MM.1S (cell line): ENCODE measurements around the gene PARD3.

Experiments used
- DNase-seq: peaks from one replicate; pipeline ENCODE4 v3.0.0-alpha.2; 2015
- H2AFZ ChIP-seq: fragments of 300-600 bp; sonication (generic); 2 replicates; pipeline ENCODE4 v1.6.0; 2016; ENCODE audit warnings: antibody characterized with exemption, low read length
- H3F3A ChIP-seq: fragments of 300-600 bp; sonication (generic); 2 replicates; pipeline ENCODE4 v1.6.1; 2016; ENCODE audit warnings: mild to moderate bottlenecking, antibody characterized with exemption, low read length, moderate library complexity, mixed read lengths; ENCODE audit not compliant: insufficient read depth
- H3K27ac ChIP-seq: fragments of 300-600 bp; sonication (generic); 2 replicates; pipeline ENCODE4 v1.5.1; 2016; ENCODE audit warnings: mild to moderate bottlenecking, low read length
- H3K27me3 ChIP-seq: fragments of 300-600 bp; sonication (generic); replicated peaks from 2 replicates; pipeline ENCODE4 v1.6.0; 2016; ENCODE audit warnings: low read length; ENCODE audit not compliant: insufficient read depth
- H3K36me3 ChIP-seq: fragments of 300-600 bp; sonication (generic); replicated peaks from 2 replicates; pipeline ENCODE4 v1.6.1; 2016; ENCODE audit warnings: mild to moderate bottlenecking, low read length, mixed read lengths; ENCODE audit not compliant: insufficient read depth
- H3K4me1 ChIP-seq: fragments of 300-600 bp; sonication (generic); 2 replicates; pipeline ENCODE4 v1.6.1; 2016; ENCODE audit warnings: low read length, mixed read lengths
- H3K4me2 ChIP-seq: fragments of 300-600 bp; sonication (generic); 2 replicates; pipeline ENCODE4 v1.6.0; 2016; ENCODE audit warnings: low read depth, low read length
- H3K4me3 ChIP-seq: fragments of 300-600 bp; sonication (generic); 2 replicates; pipeline ENCODE4 v1.5.1; 2016; ENCODE audit warnings: low read length, mixed read lengths
- H3K79me2 ChIP-seq: fragments of 300-600 bp; sonication (generic); 2 replicates; pipeline ENCODE4 v1.6.1; 2016; ENCODE audit warnings: mixed run types, low read length, mixed read lengths
- H3K9ac ChIP-seq: fragments of 300-600 bp; sonication (generic); 2 replicates; pipeline ENCODE4 v1.6.1; 2016; ENCODE audit warnings: low read length, mixed read lengths
- H3K9me2 ChIP-seq: fragments of 300-600 bp; sonication (generic); replicated peaks from 2 replicates; pipeline ENCODE4 v1.6.1; 2016; ENCODE audit warnings: mild to moderate bottlenecking, low read length, mixed read lengths; ENCODE audit not compliant: insufficient read depth
- H3K9me3 ChIP-seq: fragments of 300-600 bp; sonication (generic); replicated peaks from 2 replicates; pipeline ENCODE4 v1.6.1; 2016; ENCODE audit warnings: mild to moderate bottlenecking, low read length, mixed read lengths; ENCODE audit not compliant: insufficient read depth
- H4K20me1 ChIP-seq: fragments of 300-600 bp; sonication (generic); 2 replicates; pipeline ENCODE4 v1.6.1; 2016; ENCODE audit warnings: mild to moderate bottlenecking, low read length, moderate library complexity, mixed read lengths; ENCODE audit not compliant: insufficient read depth
- CTCF ChIP-seq: fragments of 300-600 bp; sonication (generic); IDR thresholded peaks from 2 replicates; pipeline ENCODE4 v1.5.1; 2016; ENCODE audit warnings: antibody characterized with exemption, low read length, mixed read lengths
- EZH2 ChIP-seq: fragments of 300-600 bp; sonication (generic); optimal IDR thresholded peaks from 2 replicates; pipeline ENCODE3; 2017; ENCODE audit warnings: low read depth, mild to moderate bottlenecking, antibody characterized with exemption, low read length, mixed read lengths
- EZH2phosphoT487 ChIP-seq: fragments of 300-600 bp; sonication (generic); IDR thresholded peaks from 2 replicates; pipeline ENCODE4 v1.6.1; 2018; ENCODE audit warnings: antibody characterized with exemption, low read length

Gene PARD3

GRCh38 chr10:34717429-34717828 is 97.7 kb downstream of the PARD3 start:
- peak overlapping the region; percentile 34; the same call in 1 of the 2 replicates for H3K27ac ChIP-seq

GRCh38 chr10:34716958-34717357 is 98.1 kb downstream of the PARD3 start:
- Histone ChIP-seq H3F3A (peaks cover 19% of the 10 kb centered on the region), H3K27me3 (no peaks in the 10 kb centered on the region), H3K9me3 (no peaks in the 10 kb centered on the region), H3K4me2 (peak overlapping the region; percentile 83), H3K9me2 (no peaks in the 10 kb centered on the region), H3K4me1 (peaks cover 51% of the 10 kb centered on the region), H3K36me3 (no peaks in the 10 kb centered on the region), H3K79me2 (peaks cover 85% of the 10 kb centered on the region), H3K4me3 (no peak overlapping the region), H3K9ac (no peak overlapping the region), H4K20me1 (no peaks in the 10 kb centered on the region), H3K27ac (peak overlapping the region; percentile 34; the same call in 1 of the 2 replicates), H2AFZ (no peak overlapping the region)
- TF ChIP-seq EZH2 (no peak), EZH2phosphoT487 (no peak), CTCF (no peak)
- DNase-seq, result peak; percentile 90

More at GRCh38 chr10:34717429-34717828, 97.7 kb downstream of the PARD3 start:
- H3F3A ChIP-seq, result peaks cover 19% of the 10 kb centered on the region
- no peaks in the 10 kb centered on the region for H4K20me1 ChIP-seq
- no peak overlapping the region for H3K9ac ChIP-seq
- H2AFZ ChIP-seq, result no peak overlapping the region
- peak overlapping the region; percentile 83 for H3K4me2 ChIP-seq
- no peaks in the 10 kb centered on the region for H3K27me3 ChIP-seq
- DNase-seq, result no peak
- no peaks in the 10 kb centered on the region for H3K36me3 ChIP-seq
- no peak overlapping the region for H3K4me3 ChIP-seq
- peaks cover 55% of the 10 kb centered on the region for H3K4me1 ChIP-seq
- TF ChIP-seq EZH2phosphoT487 (no peak), EZH2 (no peak), CTCF (no peak)
- no peaks in the 10 kb centered on the region for H3K9me3 ChIP-seq
- no peaks in the 10 kb centered on the region for H3K9me2 ChIP-seq
- H3K79me2 ChIP-seq, result peaks cover 84% of the 10 kb centered on the region

- no peaks in the 10 kb centered on the region for H3K9me2 ChIP-seq
- H2AFZ ChIP-seq, result no peak overlapping the region
- H3K79me2 ChIP-seq, result peaks cover 86% of the 10 kb centered on the region
- H3K27me3 ChIP-seq, result no peaks in the 10 kb centered on the region
- no peak overlapping the region; the same call in 1 of the 2 replicates for H3K27ac ChIP-seq
- H3F3A ChIP-seq, result peaks cover 14% of the 10 kb centered on the region
- DNase-seq, result no peak
- no peak overlapping the region for H3K4me3 ChIP-seq
- no peaks in the 10 kb centered on the region for H3K9me3 ChIP-seq
- H4K20me1 ChIP-seq, result no peaks in the 10 kb centered on the region
- H3K36me3 ChIP-seq, result no peaks in the 10 kb centered on the region
- no peak for TF ChIP-seq EZH2
- no peak for TF ChIP-seq CTCF
- TF ChIP-seq EZH2phosphoT487, result no peak
- H3K9ac ChIP-seq, result no peak overlapping the region
- no peak overlapping the region for H3K4me2 ChIP-seq
- H3K4me1 ChIP-seq, result peaks cover 45% of the 10 kb centered on the region
Observed at GRCh38 chr10:34716234-34716633, 98.9 kb downstream of the PARD3 start.
